ENCODE data around the gene TYMP. TPM values are rescaled to one million over a fixed set of nuclear protein-coding genes. Genes with fewer than 3 reads are reported as not detected.

The TYMP gene
- total and polyA plus RNA-seq, 2 of the 8 experiments (the other 6 are each of a cell fraction or from before 2014, with no cell fraction given), result 0.43 to 0.48 TPM

- TF ChIP-seq CHD7 (IDR thresholded peaks at IDR 0.05; ENCODE audit: insufficient replicate concordance, low read length) (no peak), YY1 (IDR thresholded peaks at IDR 0.05; ENCODE audit: low read depth, low read length) (peak; percentile 98), TEAD4 (IDR thresholded peaks at IDR 0.05; ENCODE audit: low read depth, low read length) (no peak), BACH1 (IDR thresholded peaks at IDR 0.05; ENCODE audit: low read length) (no peak), POLR2AphosphoS5 (IDR thresholded peaks at IDR 0.05; ENCODE audit: low read depth, low read length) (peak; percentile 97), HDAC2 (IDR thresholded peaks at IDR 0.05; ENCODE audit: borderline replicate concordance in 1 of 2, low read depth in 2 of 2, low read length in 2 of 2) (peak in 1 of 2 experiments; percentile 92; a peak in 1 of 4 replicates), SIN3A (conservative IDR thresholded peaks at IDR 0.05 in 1 of 2, IDR thresholded peaks at IDR 0.05 in 1 of 2; ENCODE audit: low read depth in 1 of 2, low read length in 2 of 2) (peak; percentile 49 to 66; a peak in 1 of 4 replicates), MAFK (IDR thresholded peaks at IDR 0.05; ENCODE audit: low read depth, low read length) (no peak), TBP (IDR thresholded peaks at IDR 0.05; ENCODE audit: low read depth, low read length) (peak; percentile 94)
Measured at GRCh38 chr22:50507991-50508884, 21.6 kb downstream of the TYMP start, which contains the start of gene NCAPH2 (continued).
